Endodermal cell (in vitro differentiated cells): ENCODE results near the gene ABCG4. TPM values are rescaled to one million over a fixed set of nuclear protein-coding genes. Genes with fewer than 3 reads are reported as not detected.
"Not testable (repeated sequence)": the region's sequence is repeated elsewhere in the genome, so short reads cannot be mapped to it uniquely, and the experiment has no call there.

Source experiments
- DNase-seq: peaks from one replicate; pipeline ENCODE4 v3.0.0-alpha.2; 2017
- H3K27ac ChIP-seq: 2 replicates; pipeline ENCODE4 v1.5.1; 2013; ENCODE audit warnings: mild to moderate bottlenecking, low read depth, low read length, moderate library complexity
- H3K27me3 ChIP-seq: 2 replicates; pipeline ENCODE4 v1.6.1; 2013; ENCODE audit warnings: mild to moderate bottlenecking, low read length, moderate library complexity; ENCODE audit not compliant: insufficient read depth, control insufficient read depth, poor library complexity, severe bottlenecking
- H3K36me3 ChIP-seq: 2 replicates; pipeline ENCODE4 v1.7.0; 2013; ENCODE audit warnings: mild to moderate bottlenecking, low read length, moderate library complexity; ENCODE audit not compliant: control insufficient read depth, insufficient read depth
- H3K4me1 ChIP-seq: one replicate; pipeline ENCODE4 v1.7.0; 2013; ENCODE audit warnings: low read length; ENCODE audit not compliant: control insufficient read depth, insufficient read depth
- H3K4me3 ChIP-seq: 2 replicates; pipeline ENCODE4 v1.5.1; 2013; ENCODE audit warnings: mild to moderate bottlenecking, low read length, moderate library complexity
- H3K9ac ChIP-seq: 2 replicates; pipeline ENCODE4 v1.6.1; 2013; ENCODE audit warnings: mild to moderate bottlenecking, low read length, moderate library complexity; ENCODE audit not compliant: poor library complexity, severe bottlenecking; ENCODE audit errors: extremely low read depth
- H3K9me3 ChIP-seq: 2 replicates; pipeline ENCODE4 v1.6.1; 2013; ENCODE audit warnings: mild to moderate bottlenecking, low read length, moderate library complexity; ENCODE audit not compliant: control insufficient read depth
- H3K27ac Mint-ChIP-seq: 2 replicates; pipeline ENCODE4 v1.8.0; 2020; ENCODE audit warnings: mixed read lengths
- H3K27me3 Mint-ChIP-seq: 2 replicates; pipeline ENCODE4 v1.8.0; 2021; ENCODE audit warnings: mild to moderate bottlenecking, mixed read lengths; ENCODE audit not compliant: insufficient read depth
- H3K36me3 Mint-ChIP-seq: 2 replicates; pipeline ENCODE4 v1.8.0; 2020; ENCODE audit warnings: low read depth, mixed read lengths
- H3K4me1 Mint-ChIP-seq: 2 replicates; pipeline ENCODE4 v1.8.0; 2020; ENCODE audit warnings: mixed read lengths
- H3K4me3 Mint-ChIP-seq: 2 replicates; pipeline ENCODE4 v1.8.0; 2020; ENCODE audit warnings: mild to moderate bottlenecking, moderate library complexity, mixed read lengths
- H3K9me3 Mint-ChIP-seq: 2 replicates; pipeline ENCODE4 v1.8.0; 2020; ENCODE audit warnings: mild to moderate bottlenecking, mixed read lengths
- WGBS, 2 experiments: methylation state at CpG; one replicate each; pipeline versions ENCODE4 v1.1.5 to v1.1.7; 2013; ENCODE audit warnings: missing lambda C conversion rate in 2 of 2, mixed read lengths in 1 of 2; ENCODE audit not compliant: insufficient coverage in 1 of 2, insufficient read length in 1 of 2; 5-methylcytosine and 5-hydroxymethylcytosine counted together
- total RNA-seq, 2 donors: library from RNA; stranded (reverse); fragmentation: NEBNext Ultra II Directional in 1 of 2; extraction: Animal tissue kit (Norgen Biotek cat#: 25700) in 1 of 2; gene quantifications; 2 replicates in 1 of 2; 3 replicates in 1 of 2; pipeline ENCODE4 v1.2.1, GENCODE V29; 2021
- TF ChIP-seq, protein P1 (sequence below): fragments of 200-600 bp; sonication (generic); conservative IDR thresholded peaks from 2 replicates; pipeline ENCODE4 v1.5.0; 2021; ENCODE audit warnings: antibody characterized with exemption, mild to moderate bottlenecking

ABCG4 gene
- total RNA-seq, 2 donors from 2014 or later, result 1.5 to 1.8 TPM

DNA sequence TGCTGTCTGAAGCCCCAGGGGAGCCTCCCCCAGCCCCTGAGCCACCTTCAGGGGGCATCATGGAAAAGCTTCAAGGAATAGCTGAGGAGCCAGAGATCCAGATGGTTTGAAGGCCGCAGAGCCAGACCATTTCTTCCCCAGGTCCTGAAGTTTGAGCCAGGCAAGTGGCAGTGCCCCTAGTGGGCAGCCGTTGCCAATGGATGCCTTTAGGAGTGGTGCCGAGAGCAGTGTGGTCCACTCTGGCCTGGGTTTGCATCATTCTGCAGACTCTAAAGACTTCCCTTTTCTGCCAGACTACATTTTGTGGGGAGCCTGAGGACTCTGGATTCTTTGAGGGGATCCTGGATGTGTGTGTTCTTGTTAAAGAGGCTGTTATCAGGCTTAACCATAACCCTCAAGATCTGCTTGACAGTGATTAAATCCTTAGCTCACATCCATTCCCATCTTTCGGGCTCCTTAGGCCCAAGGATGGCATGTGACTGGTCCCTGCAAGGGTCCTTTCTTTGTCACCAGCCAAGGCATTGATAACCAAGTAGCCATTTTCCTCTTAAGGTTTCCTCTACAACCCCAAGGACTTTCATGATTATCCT lies 14.4 kb upstream of the ABCG4 start:
- H3K9me3 ChIP-seq, result no peaks in the 10 kb centered on the region
- Mint-ChIP-seq H3K4me3 (no peak overlapping the region), H3K27ac (no peak overlapping the region), H3K27me3 (peaks cover 7% of the 10 kb centered on the region), H3K9me3 (no peaks in the 10 kb centered on the region), H3K36me3 (peaks cover 53% of the 10 kb centered on the region), H3K4me1 (no peaks in the 10 kb centered on the region)
- WGBS, 2 experiments, result 80 to 100% methylated on average over 1 to 4 of the region's 4 CpGs
- no peak overlapping the region for H3K9ac ChIP-seq
- peaks cover 51% of the 10 kb centered on the region for H3K36me3 ChIP-seq
- no peaks in the 10 kb centered on the region for H3K27me3 ChIP-seq
- H3K27ac ChIP-seq, result no peak overlapping the region
- H3K4me3 ChIP-seq, result no peak overlapping the region
- H3K4me1 ChIP-seq, result no peaks in the 10 kb centered on the region
- TF ChIP-seq, protein P1, sequence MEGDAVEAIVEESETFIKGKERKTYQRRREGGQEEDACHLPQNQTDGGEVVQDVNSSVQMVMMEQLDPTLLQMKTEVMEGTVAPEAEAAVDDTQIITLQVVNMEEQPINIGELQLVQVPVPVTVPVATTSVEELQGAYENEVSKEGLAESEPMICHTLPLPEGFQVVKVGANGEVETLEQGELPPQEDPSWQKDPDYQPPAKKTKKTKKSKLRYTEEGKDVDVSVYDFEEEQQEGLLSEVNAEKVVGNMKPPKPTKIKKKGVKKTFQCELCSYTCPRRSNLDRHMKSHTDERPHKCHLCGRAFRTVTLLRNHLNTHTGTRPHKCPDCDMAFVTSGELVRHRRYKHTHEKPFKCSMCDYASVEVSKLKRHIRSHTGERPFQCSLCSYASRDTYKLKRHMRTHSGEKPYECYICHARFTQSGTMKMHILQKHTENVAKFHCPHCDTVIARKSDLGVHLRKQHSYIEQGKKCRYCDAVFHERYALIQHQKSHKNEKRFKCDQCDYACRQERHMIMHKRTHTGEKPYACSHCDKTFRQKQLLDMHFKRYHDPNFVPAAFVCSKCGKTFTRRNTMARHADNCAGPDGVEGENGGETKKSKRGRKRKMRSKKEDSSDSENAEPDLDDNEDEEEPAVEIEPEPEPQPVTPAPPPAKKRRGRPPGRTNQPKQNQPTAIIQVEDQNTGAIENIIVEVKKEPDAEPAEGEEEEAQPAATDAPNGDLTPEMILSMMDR, result peak; percentile 77
- DNase-seq, result peak; percentile 77

DNA sequence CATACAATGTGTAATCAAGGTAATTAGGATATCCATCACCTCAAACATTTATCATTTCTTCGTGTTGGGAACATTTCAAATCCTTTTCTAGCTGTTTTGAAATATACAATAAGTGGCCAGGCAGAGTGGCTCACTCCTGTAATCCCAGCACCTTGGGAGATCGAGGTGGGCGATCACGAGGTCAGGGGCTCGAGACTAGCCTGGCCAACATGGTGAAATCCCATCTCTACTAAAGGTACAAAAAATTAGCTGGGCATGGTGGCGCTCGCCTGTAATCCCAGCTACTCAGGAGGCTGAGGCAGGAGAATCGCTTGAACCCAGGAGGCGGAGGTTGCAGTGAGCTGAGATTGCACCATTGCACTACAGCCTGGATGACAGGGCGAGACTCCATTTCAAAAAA lies 9.6 kb upstream of the ABCG4 start:
- H3K27ac ChIP-seq, H3K27me3 Mint-ChIP-seq, DNase-seq, H3K27ac Mint-ChIP-seq, H3K4me1 ChIP-seq, H3K4me1 Mint-ChIP-seq, H3K4me3 ChIP-seq, H3K36me3 ChIP-seq, H3K9ac ChIP-seq, H3K4me3 Mint-ChIP-seq, H3K36me3 Mint-ChIP-seq, H3K9me3 ChIP-seq, H3K27me3 ChIP-seq, H3K9me3 Mint-ChIP-seq: not testable (repeated sequence)
- WGBS, 2 experiments, result 88 to 89% methylated on average over 9 to 10 of the region's 10 CpGs

DNA sequence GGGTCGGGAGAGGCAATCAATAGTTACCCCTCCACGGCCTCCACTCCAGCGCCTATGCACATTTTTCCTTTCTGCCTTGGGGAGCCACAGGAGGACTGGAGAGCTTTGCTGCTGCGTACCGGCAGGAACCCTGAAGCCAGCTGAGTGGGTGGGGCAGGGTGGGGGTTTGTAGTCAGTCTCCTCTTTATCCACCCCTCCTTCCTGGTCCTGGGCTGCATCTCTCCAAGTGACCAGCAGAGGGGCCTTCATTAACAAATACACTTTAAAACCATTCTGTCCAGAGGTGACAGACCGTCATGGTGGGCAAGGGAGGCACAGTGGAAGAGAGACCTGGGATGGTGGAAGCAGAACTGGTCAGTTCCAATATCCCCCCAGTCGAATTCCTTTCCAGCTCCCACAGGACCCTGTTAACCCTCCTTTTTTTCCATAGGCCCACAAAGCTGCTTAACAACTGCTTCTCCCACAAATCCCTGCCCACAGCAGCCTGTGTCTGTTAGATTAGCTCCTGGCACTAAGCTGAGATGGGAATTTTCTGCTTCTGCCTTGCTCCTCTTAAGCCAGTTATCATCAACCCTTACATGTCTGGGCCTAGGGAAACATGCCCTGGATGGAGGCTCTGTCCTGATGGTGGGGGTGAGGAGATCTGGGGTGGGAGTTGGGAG lies 3.9 kb upstream of the ABCG4 start:
- Histone ChIP-seq H3K27ac (no peak overlapping the region), H3K4me1 (peaks cover 8% of the 10 kb centered on the region), H3K9me3 (no peaks in the 10 kb centered on the region), H3K9ac (no peak overlapping the region), H3K4me3 (no peak overlapping the region), H3K27me3 (peaks cover 21% of the 10 kb centered on the region), H3K36me3 (no peaks in the 10 kb centered on the region)
- H3K36me3 Mint-ChIP-seq, result no peaks in the 10 kb centered on the region
- no peaks in the 10 kb centered on the region for H3K9me3 Mint-ChIP-seq
- no peak overlapping the region for H3K4me3 Mint-ChIP-seq
- H3K27me3 Mint-ChIP-seq, result peaks cover 36% of the 10 kb centered on the region
- DNase-seq, result peak; percentile 95
- H3K4me1 Mint-ChIP-seq, result peaks cover 15% of the 10 kb centered on the region
- WGBS, 2 experiments, result 36% methylated on average over 5 of the region's 7 CpGs; no CpG with 5 or more reads in 1 of the 2 experiments
- H3K27ac Mint-ChIP-seq, result peak overlapping the region; percentile 26
- TF ChIP-seq, protein P1, result peak; percentile 83
